GM12891 (cell line): Measurements from ENCODE around the gene UPF1.

Source experiments
- POLR2A ChIP-seq: IDR thresholded peaks from 2 replicates; pipeline ENCODE4 v1.6.1; 2011; ENCODE audit warnings: low read depth, low read length, control low read depth
- TAF1 ChIP-seq: IDR thresholded peaks from 2 replicates; pipeline ENCODE4 v1.6.1; 2011; ENCODE audit warnings: low read depth, low read length, control low read depth

GRCh38 chr19:18876865-18877264 lies 45.1 kb downstream of the UPF1 start:
- TF ChIP-seq POLR2A (no peak), TAF1 (no peak)
